ENCODE data around the gene SDK2. TPM values are rescaled to one million over a fixed set of nuclear protein-coding genes. Genes with fewer than 3 reads are reported as not detected.

The SDK2 gene
- polyA plus RNA-seq, 2 of the 4 experiments (the other 2 are of a cell fraction), result 0.36 to 0.57 TPM

DNA sequence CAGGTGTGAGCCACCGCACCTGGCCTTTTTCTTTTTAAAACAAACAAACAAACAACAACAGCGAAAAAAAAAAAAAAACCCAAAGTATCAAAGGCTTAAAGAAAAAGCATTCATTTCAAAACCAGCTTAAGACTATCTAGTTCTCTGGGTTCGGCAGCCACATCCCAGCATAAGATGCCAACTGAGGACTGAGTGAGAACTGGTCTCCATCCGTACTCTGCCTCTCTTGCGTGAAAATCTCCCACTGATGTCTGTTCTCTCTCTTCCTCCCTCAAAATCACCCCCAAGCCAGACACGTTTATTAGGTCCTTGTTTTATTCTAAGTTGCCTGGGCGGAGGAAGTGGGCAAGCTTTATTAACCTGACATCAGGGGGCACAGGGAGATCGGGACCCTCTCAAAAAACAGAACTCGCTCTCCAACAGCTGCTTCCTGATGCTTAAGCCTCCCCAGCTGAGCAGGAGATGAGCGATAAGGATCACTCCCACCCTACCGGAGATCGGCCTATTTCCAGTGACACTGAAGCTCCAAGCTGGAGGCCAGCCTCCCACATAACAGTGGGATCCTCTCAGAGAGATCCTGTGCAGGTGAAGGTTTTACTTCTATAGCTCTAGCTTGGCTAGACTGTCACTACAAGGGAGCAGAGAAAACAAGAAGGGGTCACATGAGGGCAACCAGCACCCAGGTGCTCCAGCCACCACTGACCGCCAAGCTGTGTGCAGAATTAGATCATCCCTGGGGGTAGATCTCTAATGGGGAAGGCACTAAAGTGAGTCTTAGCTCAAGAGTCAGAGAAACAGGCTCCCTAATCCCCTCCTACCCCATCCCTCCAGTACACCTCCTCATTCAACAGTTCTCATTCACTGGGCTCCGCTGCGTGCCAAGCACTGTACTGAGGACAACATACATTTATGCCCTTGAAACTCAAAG is 346.0 kb downstream of the SDK2 start:
- TF ChIP-seq RFX5 (IDR thresholded peaks at IDR 0.05), result no peak
- TF ChIP-seq E2F6 (IDR thresholded peaks at IDR 0.05; ENCODE audit: borderline replicate concordance, low read depth), result no peak
- no peak for TF ChIP-seq NPAS2 (CRISPR knock-in tag; IDR thresholded peaks at IDR 0.05; ENCODE audit: borderline replicate concordance)
- no peak for TF ChIP-seq EHF (CRISPR knock-in tag; IDR thresholded peaks at IDR 0.05)
- Histone ChIP-seq H3K4me1 (peaks cover 59% of the 10 kb centered on the region), H3K27ac (peak overlapping the region in 1 of 2 experiments; percentile 37; a peak in 2 of 6 replicates), H3K9me3 (no peaks in the 10 kb centered on the region), H3K4me3 (no peak overlapping the region), H3K4me2 (no peak overlapping the region)
- POLR2A ChIA-PET, result interaction anchor here (2.6 kb wide), 1 partner anchor 11 kb away, joined by 22 read pairs; no protein-coding TSS in a partner anchor
- FAIRE-seq, result no peak
- ATAC-seq, result peak; percentile 33 to 34; a peak in 4 of 6 replicates
- CTCF ChIA-PET, result interaction anchor here (0.9 to 29.0 kb wide), 8 partner anchors 10 to 70 kb away, joined by 3 to 385 read pairs (median 4); no protein-coding TSS in a partner anchor
- no peak for DNase-seq (ENCODE audit: low read depth in 1 of 2, low spot score in 1 of 2)
- 83% methylated on average over 15 of the region's 15 CpGs for WGBS (ENCODE audit: missing lambda C conversion rate)

DNA sequence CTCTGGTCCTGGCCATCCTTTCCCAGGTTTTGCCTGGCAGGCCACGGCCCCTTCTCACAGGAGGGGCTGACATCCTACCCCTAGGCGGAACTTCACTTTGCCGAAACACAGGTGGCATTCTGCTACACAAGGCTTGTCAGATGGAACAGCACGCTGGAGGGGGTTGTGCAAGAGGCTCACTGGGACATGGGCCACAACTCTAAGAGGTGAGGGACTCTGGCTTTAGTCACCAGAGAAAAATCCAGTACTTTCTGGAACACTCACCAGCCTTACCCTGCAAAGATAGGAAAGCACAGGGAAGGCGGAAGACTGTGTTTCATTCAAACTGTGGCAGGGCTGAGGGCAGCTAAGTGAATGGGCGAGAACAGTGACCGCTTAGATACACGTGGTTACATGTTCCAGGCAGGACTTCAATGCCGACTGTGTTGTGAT is 350.7 kb downstream of the SDK2 start:
- Histone ChIP-seq H3K4me2 (peak overlapping the region; percentile 79), H3K27ac (peak overlapping the region; percentile 82 to 91), H3K4me3 (no peak overlapping the region), H3K9me3 (no peaks in the 10 kb centered on the region), H3K4me1 (peaks cover 74% of the 10 kb centered on the region)
- DNase-seq (ENCODE audit: low read depth in 1 of 2, low spot score in 1 of 2), result peak in 1 of 2 experiments; percentile 36
- 63% methylated on average over 9 of the region's 9 CpGs for WGBS (ENCODE audit: missing lambda C conversion rate)
- POLR2A ChIA-PET, result no interaction called here
- peak; percentile 2 to 41; a peak in 4 of 6 replicates for ATAC-seq
- CTCF ChIA-PET, result interaction anchor here (0.6 to 1.3 kb wide), 3 partner anchors 14 to 18 kb away, joined by 3 read pairs; no protein-coding TSS in a partner anchor
- TF ChIP-seq ZFP36 (IDR thresholded peaks at IDR 0.05; ENCODE audit: borderline replicate concordance, partially characterized antibody) (no peak), RCOR1 (IDR thresholded peaks at IDR 0.05; ENCODE audit: low read depth, low read length) (no peak), CEBPB (IDR thresholded peaks at IDR 0.05) (peak; percentile 54 to 84; a peak in 3 of 4 replicates), FOSL2 (IDR thresholded peaks at IDR 0.05) (no peak), FOSL2 (CRISPR knock-in tag; IDR thresholded peaks at IDR 0.05) (peak; percentile 25; the same call in 1 of the 2 replicates)
- TF ChIP-seq, protein P1, sequence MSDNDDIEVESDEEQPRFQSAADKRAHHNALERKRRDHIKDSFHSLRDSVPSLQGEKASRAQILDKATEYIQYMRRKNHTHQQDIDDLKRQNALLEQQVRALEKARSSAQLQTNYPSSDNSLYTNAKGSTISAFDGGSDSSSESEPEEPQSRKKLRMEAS (IDR thresholded peaks at IDR 0.05), result peak; percentile 43; the same call in 1 of the 2 replicates
- no peak for FAIRE-seq

GRCh38 chr17:73293031-73293430 is 351.2 kb downstream of the SDK2 start:
- 79% methylated on average over 11 of the region's 11 CpGs for WGBS (ENCODE audit: missing lambda C conversion rate)
- Histone ChIP-seq H3K4me2 (peak overlapping the region; percentile 79), H3K4me3 (no peak overlapping the region), H3K27ac (peak overlapping the region; percentile 82 to 91), H3K4me1 (peaks cover 74% of the 10 kb centered on the region), H3K9me3 (no peaks in the 10 kb centered on the region)
- DNase-seq (ENCODE audit: low read depth in 1 of 2, low spot score in 1 of 2) (no peak), ATAC-seq (no peak), FAIRE-seq (no peak)
- POLR2A ChIA-PET, result no interaction called here
- CTCF ChIA-PET, result interaction anchor here (1.0 to 1.3 kb wide), 2 partner anchors 14 to 18 kb away, joined by 3 read pairs; no protein-coding TSS in a partner anchor
- TF ChIP-seq RFX5 (IDR thresholded peaks at IDR 0.05), result no peak
- no peak for TF ChIP-seq HOXB5 (CRISPR knock-in tag; IDR thresholded peaks at IDR 0.05)
- TF ChIP-seq, protein P2, sequence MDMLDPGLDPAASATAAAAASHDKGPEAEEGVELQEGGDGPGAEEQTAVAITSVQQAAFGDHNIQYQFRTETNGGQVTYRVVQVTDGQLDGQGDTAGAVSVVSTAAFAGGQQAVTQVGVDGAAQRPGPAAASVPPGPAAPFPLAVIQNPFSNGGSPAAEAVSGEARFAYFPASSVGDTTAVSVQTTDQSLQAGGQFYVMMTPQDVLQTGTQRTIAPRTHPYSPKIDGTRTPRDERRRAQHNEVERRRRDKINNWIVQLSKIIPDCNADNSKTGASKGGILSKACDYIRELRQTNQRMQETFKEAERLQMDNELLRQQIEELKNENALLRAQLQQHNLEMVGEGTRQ (IDR thresholded peaks at IDR 0.05), result no peak
- no peak for TF ChIP-seq GATA3 (IDR thresholded peaks at IDR 0.05; ENCODE audit: borderline replicate concordance)
- no peak for TF ChIP-seq FOSL2 (IDR thresholded peaks at IDR 0.05)
- no peak for TF ChIP-seq FOSL2 (CRISPR knock-in tag; IDR thresholded peaks at IDR 0.05)
- no peak for TF ChIP-seq ZSCAN20 (CRISPR knock-in tag; IDR thresholded peaks at IDR 0.05)
- no peak for TF ChIP-seq SMC3 (IDR thresholded peaks at IDR 0.05)
- TF ChIP-seq, protein P3, sequence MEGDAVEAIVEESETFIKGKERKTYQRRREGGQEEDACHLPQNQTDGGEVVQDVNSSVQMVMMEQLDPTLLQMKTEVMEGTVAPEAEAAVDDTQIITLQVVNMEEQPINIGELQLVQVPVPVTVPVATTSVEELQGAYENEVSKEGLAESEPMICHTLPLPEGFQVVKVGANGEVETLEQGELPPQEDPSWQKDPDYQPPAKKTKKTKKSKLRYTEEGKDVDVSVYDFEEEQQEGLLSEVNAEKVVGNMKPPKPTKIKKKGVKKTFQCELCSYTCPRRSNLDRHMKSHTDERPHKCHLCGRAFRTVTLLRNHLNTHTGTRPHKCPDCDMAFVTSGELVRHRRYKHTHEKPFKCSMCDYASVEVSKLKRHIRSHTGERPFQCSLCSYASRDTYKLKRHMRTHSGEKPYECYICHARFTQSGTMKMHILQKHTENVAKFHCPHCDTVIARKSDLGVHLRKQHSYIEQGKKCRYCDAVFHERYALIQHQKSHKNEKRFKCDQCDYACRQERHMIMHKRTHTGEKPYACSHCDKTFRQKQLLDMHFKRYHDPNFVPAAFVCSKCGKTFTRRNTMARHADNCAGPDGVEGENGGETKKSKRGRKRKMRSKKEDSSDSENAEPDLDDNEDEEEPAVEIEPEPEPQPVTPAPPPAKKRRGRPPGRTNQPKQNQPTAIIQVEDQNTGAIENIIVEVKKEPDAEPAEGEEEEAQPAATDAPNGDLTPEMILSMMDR (IDR thresholded peaks at IDR 0.05), result no peak
- TF ChIP-seq TFCP2L1 (CRISPR knock-in tag; IDR thresholded peaks at IDR 0.05), result no peak
- TF ChIP-seq HOXB13 (CRISPR knock-in tag; IDR thresholded peaks at IDR 0.05; ENCODE audit: low read depth), result no peak
- no peak for TF ChIP-seq NR3C1 (IDR thresholded peaks at IDR 0.05)
- TF ChIP-seq RCOR1 (IDR thresholded peaks at IDR 0.05; ENCODE audit: low read depth, low read length), result no peak
- TF ChIP-seq ZNF302 (CRISPR knock-in tag; IDR thresholded peaks at IDR 0.05), result no peak
- no peak for TF ChIP-seq MYC (IDR thresholded peaks at IDR 0.05; ENCODE audit: borderline replicate concordance, low read length)
- TF ChIP-seq RARB (CRISPR knock-in tag; IDR thresholded peaks at IDR 0.05), result no peak
- no peak for TF ChIP-seq RAD21 (conservative IDR thresholded peaks at IDR 0.05 in 1 of 2, IDR thresholded peaks at IDR 0.05 in 1 of 2)

Data from A549 (cell line).